ENCODE results near the gene PRKN.

DNA sequence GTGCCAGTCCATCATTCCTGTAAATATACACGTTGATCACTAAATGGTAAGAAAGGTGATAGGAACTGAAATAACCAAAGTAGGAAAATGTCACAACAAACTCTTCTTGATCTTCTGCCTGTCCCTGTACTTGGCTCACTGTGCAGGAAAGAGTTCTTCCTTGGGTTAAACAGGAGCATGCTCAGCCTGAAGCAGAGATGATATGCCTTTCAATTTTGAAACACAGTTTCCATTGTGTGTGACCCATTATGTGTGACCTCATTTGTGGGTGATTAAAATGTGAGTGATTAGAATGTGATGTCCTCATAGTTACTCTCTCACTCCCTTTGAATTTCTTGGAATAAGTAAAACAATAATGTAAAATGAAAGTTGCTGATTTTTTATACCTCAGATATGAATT is 1026.5 kb downstream of the PRKN start:
- TF ChIP-seq EZH2 (IDR thresholded peaks at IDR 0.05; ENCODE audit: borderline replicate concordance, low read depth, low read length, poor library complexity, severe bottlenecking): no peak
- TF ChIP-seq, protein P1, sequence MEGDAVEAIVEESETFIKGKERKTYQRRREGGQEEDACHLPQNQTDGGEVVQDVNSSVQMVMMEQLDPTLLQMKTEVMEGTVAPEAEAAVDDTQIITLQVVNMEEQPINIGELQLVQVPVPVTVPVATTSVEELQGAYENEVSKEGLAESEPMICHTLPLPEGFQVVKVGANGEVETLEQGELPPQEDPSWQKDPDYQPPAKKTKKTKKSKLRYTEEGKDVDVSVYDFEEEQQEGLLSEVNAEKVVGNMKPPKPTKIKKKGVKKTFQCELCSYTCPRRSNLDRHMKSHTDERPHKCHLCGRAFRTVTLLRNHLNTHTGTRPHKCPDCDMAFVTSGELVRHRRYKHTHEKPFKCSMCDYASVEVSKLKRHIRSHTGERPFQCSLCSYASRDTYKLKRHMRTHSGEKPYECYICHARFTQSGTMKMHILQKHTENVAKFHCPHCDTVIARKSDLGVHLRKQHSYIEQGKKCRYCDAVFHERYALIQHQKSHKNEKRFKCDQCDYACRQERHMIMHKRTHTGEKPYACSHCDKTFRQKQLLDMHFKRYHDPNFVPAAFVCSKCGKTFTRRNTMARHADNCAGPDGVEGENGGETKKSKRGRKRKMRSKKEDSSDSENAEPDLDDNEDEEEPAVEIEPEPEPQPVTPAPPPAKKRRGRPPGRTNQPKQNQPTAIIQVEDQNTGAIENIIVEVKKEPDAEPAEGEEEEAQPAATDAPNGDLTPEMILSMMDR (conservative IDR thresholded peaks at IDR 0.05; ENCODE audit: low read depth, low read length): no peak

Measured in A673 (cell line).